ENCODE data around the gene CCDC102B.

GRCh38 chr18:68909579-68909978 is 111.7 kb downstream of the CCDC102B start:
- TF ChIP-seq ASH2L (IDR thresholded peaks at IDR 0.05; ENCODE audit: low read length) (no peak), ATF2 (IDR thresholded peaks at IDR 0.05; ENCODE audit: low read length) (no peak), CTCF (IDR thresholded peaks at IDR 0.05; ENCODE audit: control extremely low read depth in 1 of 3, insufficient read depth in 1 of 3, low read depth in 1 of 3, low read length in 3 of 3) (no peak), USF2 (IDR thresholded peaks at IDR 0.05; ENCODE audit: low read length) (no peak), EZH2 (IDR thresholded peaks at IDR 0.05; ENCODE audit: low read depth, low read length, severe bottlenecking) (no peak), POLR2A (IDR thresholded peaks at IDR 0.05; ENCODE audit: control extremely low read depth in 1 of 2, low read depth in 2 of 2, low read length in 2 of 2) (no peak), KDM5A (IDR thresholded peaks at IDR 0.05; ENCODE audit: low read length) (no peak), CEBPB (IDR thresholded peaks at IDR 0.05; ENCODE audit: low read depth, low read length) (no peak), NANOG (IDR thresholded peaks at IDR 0.05; ENCODE audit: insufficient read depth, low read depth, low read length, poor library complexity, severe bottlenecking) (no peak)
